ENCODE measurements around the gene NSG1.
"Not testable (repeated sequence)": the region's sequence is repeated elsewhere in the genome, so short reads cannot be mapped to it uniquely, and the experiment has no call there.

NSG1 gene

DNA sequence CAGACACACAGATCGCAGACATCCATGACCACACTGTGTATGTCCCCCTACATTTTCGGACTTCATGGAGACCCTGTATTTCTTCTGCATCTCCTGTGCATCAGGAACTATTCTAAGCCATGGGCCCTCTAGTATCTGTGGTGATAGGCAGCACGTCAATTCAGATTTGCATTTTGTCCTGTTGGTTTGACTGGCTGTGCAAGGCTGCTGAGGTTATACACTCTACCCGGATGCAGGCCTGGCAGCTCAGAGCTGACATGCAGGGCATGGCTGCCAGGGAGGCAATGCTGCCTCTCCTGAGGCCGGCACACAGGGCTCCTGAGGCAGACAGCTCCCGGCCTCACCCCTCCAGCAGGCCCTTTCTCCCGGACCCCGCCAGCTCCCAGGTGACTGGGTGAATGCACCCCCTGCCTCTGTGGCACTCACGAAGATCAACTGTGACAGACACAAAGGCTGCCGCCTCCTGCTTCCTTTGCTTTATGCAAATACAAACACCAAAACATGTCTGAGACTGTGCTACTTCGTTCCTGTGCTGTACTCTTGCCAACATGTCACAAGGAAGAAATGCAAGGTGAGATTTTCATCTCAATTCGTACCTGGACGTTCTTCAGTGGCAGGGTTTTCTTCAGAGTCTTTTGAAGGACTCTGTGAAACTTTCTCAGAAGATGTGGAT lies 51.0 kb downstream of the NSG1 start:
- DNase-seq: no peak

DNA sequence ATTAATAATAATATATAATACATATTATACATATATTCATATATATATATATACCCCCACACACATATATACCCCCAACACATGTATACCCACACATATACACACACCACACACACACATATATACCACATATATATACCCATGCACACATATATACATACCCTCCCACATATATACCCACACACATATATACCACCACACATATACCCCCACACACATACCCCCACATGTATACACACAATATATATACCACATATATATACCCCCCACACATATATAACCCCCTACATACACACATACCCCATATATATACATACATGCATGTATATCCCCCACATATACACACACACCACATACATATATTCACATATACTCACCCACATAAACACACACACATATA lies 52.0 kb downstream of the NSG1 start:
- DNase-seq: no peak

DNA sequence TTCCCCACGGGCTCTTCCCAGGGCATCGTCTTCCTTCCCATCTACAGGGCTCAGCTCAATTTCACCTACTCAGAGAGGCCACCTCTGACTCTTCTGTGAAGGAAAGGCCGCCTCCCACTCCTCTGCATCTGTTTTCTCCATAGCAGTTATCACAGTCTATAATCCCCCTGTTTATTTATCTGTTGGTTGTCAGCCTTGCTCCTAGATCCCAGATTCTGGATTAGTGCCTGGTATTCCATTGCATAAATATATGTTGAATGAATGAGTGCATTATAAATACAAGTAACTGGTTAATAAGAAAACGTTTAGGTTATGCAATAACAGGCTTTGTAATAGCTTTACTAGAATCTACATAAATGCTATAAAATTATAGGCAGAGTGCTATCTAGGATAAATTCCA lies 52.9 kb downstream of the NSG1 start:
- DNase-seq: no peak

DNA sequence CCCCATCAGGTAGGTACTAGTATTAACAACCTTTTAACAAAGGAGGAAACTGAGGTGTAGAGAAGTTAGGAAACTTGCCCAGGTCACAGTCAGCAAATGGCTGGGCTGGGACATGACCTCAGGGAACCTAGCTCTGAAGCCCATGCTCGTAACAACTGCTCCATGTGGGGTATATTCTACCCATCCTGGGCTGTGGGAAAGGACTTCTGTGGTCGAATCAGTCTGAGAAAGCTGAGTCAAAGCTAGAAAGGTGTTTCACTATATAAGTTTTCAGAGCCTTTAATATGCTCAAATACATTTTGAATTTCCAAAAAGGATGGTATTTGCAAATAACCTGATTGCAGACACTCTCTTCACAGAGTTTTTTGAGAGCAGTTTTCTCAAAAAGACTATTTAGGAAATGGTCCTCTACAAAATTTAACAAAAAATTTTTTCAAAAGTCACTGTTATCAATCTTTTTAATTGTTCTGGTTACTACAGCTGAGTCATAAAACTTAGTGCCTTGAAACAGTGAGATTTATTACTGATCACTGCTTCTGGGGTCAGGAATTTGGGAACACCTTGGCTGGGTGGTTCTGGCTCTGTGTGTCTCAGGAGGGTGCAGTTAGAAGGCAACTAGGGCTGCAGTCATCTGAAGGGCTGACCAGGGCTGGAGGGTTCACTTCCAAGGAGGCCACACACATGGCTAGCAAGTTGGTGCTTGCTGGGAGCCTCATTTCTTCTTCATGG lies 53.6 kb downstream of the NSG1 start:
- no peak for DNase-seq

DNA sequence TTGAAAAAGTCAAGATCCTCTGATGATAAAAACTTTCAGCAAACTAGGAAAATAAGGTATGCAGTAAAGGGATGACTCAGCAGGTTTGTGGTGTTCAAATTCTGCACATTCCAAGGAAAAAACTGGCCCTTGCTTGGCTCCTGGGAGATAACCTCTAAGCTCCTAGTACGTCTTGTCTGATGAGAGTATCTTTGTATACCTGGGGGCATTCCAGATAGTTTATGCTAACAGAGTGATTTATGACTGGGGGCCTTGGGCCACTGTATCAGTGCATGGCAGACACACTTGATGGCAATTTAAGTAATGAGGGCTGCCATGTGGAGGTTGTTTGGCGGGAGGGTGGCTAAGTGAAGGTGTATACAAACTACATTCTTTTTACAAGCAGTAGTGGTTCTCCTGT lies 56.9 kb downstream of the NSG1 start:
- DNase-seq: peak; percentile 82

DNA sequence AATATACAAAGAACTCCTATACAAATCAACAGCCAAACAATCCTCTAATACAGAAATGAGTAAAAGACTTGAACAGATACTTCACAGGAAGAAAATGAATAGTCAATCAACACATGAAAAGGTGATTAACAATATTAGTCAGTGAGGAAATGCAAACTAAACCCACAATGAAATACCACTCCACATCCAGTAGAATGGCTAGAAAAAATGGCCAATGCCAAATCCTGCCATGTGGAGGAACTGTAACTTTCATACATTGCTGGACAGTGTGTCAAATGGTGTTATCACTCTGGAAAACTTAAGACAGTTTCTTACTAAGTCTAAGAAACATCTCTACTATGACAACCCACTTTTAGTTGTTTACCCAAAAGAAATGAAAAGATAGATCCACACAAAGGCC lies 59.5 kb downstream of the NSG1 start:
- peak; percentile 43 for DNase-seq

DNA sequence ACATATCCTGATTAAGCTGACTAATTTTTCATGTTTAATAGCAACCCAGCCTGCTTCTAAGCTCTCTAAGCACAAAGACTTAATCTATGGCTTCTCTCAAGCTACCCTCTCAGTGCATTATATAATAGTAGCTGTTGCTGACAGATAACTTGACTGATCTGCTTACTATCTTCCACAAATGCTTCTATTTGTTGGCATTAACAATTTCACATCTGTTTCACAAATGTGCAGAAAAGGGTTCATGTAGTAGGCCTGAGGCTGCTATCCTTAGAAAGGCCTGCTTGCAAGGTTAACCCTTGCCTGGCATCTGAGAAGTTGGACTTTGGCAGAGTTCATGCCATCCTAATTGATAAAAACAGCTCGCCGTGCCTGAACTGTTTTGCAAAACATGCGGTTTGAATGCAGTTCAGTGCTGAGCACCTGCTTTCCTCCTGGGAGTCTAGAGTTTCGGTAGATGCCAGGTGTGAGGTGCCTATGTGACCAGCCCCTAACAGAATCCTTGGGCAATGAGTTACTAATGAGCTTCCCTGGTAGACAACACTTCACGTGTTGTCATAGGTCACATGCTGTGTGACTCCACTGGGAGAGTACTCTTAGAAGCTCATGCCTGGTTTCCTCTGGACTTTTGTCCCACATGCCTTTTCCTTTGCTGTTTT lies 68.4 kb downstream of the NSG1 start:
- DNase-seq: no peak

DNA sequence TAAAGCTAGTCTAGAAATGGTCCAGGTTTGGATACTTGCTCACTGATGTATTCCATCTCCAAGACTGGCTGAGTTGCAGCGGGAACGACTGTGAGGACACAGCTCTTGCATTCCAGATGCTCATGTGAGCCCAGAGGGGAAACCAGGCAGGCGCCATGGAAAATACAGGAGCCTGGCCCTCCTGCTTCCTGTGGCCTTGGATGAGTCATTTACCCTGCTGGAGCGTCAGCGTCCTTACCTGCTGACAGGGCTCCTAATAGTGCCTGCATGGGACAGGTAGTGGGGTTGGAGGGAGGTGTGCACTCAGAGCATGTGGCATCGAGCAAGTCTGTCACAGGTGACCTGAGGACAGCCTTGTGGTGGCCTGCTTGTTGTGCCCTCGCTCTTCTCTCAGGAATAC lies 69.4 kb downstream of the NSG1 start:
- peak; percentile 45 for DNase-seq

DNA sequence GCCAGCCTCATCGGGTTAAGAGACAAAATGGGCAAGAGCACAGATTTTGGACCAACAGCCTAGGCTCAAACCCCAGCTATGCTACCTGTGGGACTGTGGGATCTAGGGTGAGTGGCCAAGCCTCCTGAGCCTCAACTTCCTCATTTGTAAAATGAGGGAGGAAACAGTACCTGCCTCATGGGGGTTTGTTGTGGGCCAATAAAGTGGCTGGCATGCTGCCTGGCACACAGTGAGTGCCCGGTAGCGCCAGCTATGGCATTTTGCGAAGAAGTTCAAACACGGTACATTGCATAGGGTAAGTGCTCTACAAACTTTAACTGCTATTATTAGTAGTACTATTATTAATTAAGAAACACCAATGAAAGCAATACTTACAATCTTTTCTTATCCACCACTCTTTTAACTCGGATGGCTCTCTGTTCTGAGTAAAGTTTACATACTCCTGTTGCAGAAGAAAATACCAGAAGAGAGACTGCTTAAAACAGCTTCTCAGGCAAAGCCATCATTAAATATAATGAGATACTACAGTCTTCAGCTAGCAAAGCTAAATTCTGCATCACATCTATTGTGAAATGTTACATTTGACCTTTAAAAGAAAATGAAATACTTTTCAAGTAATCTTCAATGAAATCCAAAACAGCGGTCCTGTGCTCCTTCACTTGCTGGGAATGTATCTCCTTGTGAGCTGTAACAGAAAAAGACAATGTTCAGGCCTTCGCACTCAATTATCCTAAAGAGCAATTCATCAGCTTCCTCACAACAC lies 70.1 kb downstream of the NSG1 start:
- DNase-seq: no peak

DNA sequence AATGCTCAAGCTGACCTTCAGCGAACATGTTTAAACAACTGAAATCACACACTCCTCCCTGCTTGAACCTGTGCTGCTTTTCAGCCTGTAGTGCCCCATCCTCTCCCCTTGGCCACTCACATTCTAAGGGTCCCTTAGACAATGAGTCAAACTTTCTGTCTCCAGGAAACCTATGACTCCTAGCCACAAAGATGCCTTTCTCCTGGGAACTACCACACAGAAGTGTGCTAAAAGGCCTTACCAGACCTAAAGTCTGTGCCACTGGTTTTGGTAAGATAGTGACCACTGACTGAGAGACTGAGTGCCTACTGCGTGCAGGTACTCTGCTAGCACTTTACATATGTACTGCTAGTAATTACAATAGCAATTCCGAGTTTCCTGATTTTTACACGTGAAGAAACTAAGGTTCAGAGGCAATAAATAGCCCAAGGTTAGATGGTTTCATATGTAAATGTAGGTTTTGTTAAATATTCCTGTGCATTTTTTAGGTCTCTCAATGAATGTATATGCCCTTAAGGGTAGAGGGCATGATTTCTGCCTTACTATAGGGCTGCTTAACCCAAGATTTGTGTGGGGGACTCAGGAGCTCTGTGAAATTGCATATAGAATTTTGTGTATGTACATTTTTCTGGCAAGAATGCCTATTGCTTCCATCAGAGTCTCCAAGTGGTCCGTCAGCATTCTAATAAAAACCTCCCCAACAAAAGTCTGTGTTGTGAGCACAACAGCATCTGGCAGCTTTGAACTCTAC lies 71.1 kb downstream of the NSG1 start:
- DNase-seq: peak; percentile 83

DNA sequence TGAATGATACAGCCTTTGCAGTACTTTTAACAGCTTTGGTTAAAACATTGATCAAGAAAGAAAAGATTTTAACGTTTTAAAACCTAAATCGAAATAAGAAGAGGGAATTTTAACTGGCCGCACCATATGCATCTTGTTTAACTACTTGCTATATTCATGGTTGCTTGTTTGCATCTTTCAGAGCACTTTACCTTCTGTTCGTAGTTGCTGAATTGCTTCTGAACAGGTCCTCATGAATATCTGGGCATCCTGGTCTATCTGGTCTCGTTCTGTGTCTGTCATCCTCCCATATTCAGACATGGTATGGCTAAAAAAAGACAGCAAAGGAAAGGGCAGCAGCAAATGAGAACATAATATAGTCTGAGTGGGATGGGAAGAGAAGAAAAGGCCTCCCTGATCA lies 72.3 kb downstream of the NSG1 start:
- DNase-seq: no peak

DNA sequence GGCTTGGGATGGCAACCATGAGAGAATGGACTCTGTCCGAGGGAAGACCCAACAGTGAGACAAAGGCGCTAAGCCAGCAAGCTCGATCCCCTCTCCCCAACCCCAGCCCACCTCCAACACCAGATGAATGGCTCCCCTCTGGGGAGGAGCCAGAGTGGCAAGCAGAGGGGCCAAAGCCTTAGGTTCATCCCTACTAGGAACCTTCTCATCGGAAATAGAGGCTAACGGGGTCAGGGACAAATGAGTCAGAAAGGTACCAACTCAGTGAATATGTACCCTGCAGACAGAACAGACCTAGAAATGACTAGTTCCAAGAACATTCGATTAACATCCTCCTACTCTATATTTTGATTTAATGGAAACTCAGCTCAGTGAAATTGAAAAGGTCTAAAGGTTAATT lies 73.9 kb downstream of the NSG1 start:
- DNase-seq: no peak

DNA sequence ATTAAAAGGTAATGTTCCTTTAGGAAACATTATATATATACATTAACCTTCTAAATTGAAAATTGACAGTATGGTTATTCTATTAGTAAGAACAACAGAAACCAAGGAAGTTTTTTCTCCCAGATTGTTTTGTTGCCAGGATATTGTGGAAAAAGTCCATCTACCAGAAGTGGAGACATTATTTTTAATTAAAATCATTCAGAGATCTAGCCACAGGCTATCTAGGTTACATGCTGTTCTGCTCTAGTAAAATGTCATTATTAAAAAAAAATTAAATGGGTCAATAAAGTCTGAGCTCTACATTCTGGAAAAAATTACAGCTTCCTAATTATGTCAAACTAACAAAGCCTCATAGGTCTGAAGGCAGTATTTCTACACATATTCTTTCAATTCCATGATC lies 74.3 kb downstream of the NSG1 start:
- DNase-seq: no peak

DNA sequence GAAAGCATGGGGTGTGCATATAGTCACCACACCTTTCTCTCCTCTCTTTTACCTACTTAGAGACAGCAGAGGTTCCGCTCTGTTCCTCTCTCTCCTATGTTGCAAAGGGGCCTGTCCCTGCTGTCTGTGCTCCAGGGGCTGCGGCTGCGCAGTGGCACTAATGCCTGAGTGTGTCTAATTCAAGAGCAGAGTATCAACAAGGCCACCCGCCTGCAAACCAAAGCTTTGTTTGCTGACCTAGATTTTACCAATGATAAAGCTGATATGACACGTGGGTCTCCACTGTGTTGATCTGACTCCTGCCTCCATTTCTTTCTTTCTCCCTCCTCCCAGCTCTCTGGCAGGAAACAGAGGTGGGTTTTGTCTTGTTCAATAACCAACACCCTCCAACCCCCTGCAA lies 74.9 kb downstream of the NSG1 start:
- DNase-seq: no peak

DNA sequence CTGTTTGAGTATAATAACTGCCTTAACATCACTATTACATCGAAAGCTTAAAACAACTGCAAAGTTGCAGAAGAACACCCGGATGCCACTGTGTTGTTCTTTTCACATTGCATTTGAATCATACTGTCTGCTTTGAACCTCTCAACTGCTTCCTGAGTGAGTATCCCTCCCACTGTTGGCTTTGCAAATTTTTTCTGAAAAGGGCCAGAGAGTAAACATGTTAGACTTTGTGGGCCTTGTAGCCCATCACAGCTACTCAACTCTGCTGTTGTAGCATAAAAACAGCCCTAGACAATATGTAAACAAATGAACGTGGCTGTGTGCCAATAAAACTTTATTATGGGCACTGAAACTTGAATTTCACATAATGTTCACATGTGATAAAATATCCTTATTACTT lies 76.1 kb downstream of the NSG1 start:
- DNase-seq: no peak

DNA sequence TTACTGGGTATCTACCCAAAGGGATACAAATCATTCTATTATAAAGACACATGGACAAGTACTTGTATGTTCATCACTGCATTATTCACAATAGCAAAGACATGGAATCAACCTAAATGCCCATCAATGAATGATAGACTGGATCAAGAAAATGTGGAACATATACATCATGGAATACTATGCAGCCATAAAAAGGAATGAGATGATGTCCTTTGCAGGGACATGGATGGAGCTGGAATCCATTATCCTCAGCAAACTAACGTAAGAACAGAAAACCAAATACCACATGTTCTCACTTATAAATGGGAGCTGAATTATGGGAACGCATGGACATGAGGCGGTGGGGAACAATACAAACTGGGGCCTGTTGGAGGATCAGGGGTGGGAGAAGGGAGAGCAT lies 78.3 kb downstream of the NSG1 start:
- not testable (repeated sequence) for DNase-seq
